ENCODE data around the gene CUBN.

CUBN gene

GRCh38 chr10:16891375-16892313, 238.0 kb downstream of the CUBN start:
- Histone ChIP-seq H3K27me3 (ENCODE audit: insufficient read depth, low read depth, severe bottlenecking) (no peaks in the 10 kb centered on the region), H3K36me3 (no peaks in the 10 kb centered on the region), H3K9me3 (ENCODE audit: severe bottlenecking) (no peaks in the 10 kb centered on the region), H3K27ac (no peak overlapping the region), H3K4me3 (ENCODE audit: low read depth, low read length) (no peak overlapping the region; the same call in 1 of the 2 replicates)
- TF ChIP-seq, protein P1, sequence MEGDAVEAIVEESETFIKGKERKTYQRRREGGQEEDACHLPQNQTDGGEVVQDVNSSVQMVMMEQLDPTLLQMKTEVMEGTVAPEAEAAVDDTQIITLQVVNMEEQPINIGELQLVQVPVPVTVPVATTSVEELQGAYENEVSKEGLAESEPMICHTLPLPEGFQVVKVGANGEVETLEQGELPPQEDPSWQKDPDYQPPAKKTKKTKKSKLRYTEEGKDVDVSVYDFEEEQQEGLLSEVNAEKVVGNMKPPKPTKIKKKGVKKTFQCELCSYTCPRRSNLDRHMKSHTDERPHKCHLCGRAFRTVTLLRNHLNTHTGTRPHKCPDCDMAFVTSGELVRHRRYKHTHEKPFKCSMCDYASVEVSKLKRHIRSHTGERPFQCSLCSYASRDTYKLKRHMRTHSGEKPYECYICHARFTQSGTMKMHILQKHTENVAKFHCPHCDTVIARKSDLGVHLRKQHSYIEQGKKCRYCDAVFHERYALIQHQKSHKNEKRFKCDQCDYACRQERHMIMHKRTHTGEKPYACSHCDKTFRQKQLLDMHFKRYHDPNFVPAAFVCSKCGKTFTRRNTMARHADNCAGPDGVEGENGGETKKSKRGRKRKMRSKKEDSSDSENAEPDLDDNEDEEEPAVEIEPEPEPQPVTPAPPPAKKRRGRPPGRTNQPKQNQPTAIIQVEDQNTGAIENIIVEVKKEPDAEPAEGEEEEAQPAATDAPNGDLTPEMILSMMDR (IDR thresholded peaks at IDR 0.05; ENCODE audit: low read depth, low read length) = peak; percentile 54
- DNase-seq = peak; percentile 43

- no peaks in the 10 kb centered on the region for H3K27me3 ChIP-seq (ENCODE audit: insufficient read depth, low read depth, severe bottlenecking)
- H3K9me3 ChIP-seq (ENCODE audit: severe bottlenecking) = no peaks in the 10 kb centered on the region
- H3K4me3 ChIP-seq (ENCODE audit: low read depth, low read length) = no peak overlapping the region
- TF ChIP-seq, protein P1 (IDR thresholded peaks at IDR 0.05; ENCODE audit: low read depth, low read length) = no peak
- no peaks in the 10 kb centered on the region for H3K36me3 ChIP-seq
- no peak for DNase-seq
- H3K27ac ChIP-seq = no peak overlapping the region
These were observed 238.9 kb downstream of the CUBN start for GRCh38 chr10:16890691-16891090.

GRCh38 chr10:16887565-16887964, 242.0 kb downstream of the CUBN start:
- Histone ChIP-seq H3K9me3 (ENCODE audit: severe bottlenecking) (no peaks in the 10 kb centered on the region), H3K4me3 (ENCODE audit: low read depth, low read length) (no peak overlapping the region), H3K36me3 (no peaks in the 10 kb centered on the region), H3K27me3 (ENCODE audit: insufficient read depth, low read depth, severe bottlenecking) (no peaks in the 10 kb centered on the region), H3K27ac (no peak overlapping the region)
- DNase-seq = no peak
- TF ChIP-seq, protein P1 (IDR thresholded peaks at IDR 0.05; ENCODE audit: low read depth, low read length) = no peak

DNA sequence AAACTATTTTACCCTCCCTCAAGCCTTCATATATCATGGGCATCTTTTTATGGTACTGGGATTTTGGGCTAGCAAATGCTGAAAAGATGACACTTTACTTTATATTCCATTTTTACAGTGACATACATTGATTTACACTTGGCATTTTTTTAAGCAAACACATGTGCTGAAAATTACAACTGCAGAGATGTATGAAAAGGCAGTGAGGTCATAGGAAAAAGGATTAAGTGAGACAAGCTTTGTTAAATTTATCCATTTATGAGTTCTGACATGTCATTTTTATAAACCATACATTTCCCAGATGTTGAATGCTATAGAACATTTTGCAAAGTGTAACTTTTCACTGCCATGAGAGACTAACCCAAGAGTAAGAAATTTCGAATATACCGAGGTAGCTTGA, 243.6 kb downstream of the CUBN start:
- Histone ChIP-seq H3K27me3 (ENCODE audit: insufficient read depth, low read depth, severe bottlenecking) (no peaks in the 10 kb centered on the region), H3K9me3 (ENCODE audit: severe bottlenecking) (no peaks in the 10 kb centered on the region), H3K4me3 (ENCODE audit: low read depth, low read length) (no peak overlapping the region), H3K27ac (no peak overlapping the region), H3K36me3 (no peaks in the 10 kb centered on the region)
- TF ChIP-seq, protein P1 (IDR thresholded peaks at IDR 0.05; ENCODE audit: low read depth, low read length) = no peak
- DNase-seq = no peak

GRCh38 chr10:16884497-16884896, 245.1 kb downstream of the CUBN start:
- no peaks in the 10 kb centered on the region for H3K27me3 ChIP-seq (ENCODE audit: insufficient read depth, low read depth, severe bottlenecking)
- H3K27ac ChIP-seq = no peak overlapping the region
- DNase-seq = no peak
- TF ChIP-seq, protein P1 (IDR thresholded peaks at IDR 0.05; ENCODE audit: low read depth, low read length) = no peak
- no peaks in the 10 kb centered on the region for H3K9me3 ChIP-seq (ENCODE audit: severe bottlenecking)
- H3K36me3 ChIP-seq = no peaks in the 10 kb centered on the region
- no peak overlapping the region for H3K4me3 ChIP-seq (ENCODE audit: low read depth, low read length)
